GM23338 (cell line): ENCODE measurements around the gene DAAM2. TPM values are rescaled to one million over a fixed set of nuclear protein-coding genes. Genes with fewer than 3 reads are reported as not detected.

Experiments used
- ATAC-seq: fragments of 200-7000 bp; cut with Tn5 transposase; 3 replicates; pipeline ENCODE4 v1.9.1; 2020
- DNase-seq: peaks from one replicate; pipeline ENCODE4 v3.0.0-alpha.2; 2015; ENCODE audit warnings: low spot score
- H2AFZ ChIP-seq: fragments of 200-600 bp; sonication (generic); 2 replicates; pipeline ENCODE4 v1.8.0; 2016; ENCODE audit warnings: antibody characterized with exemption, mild to moderate bottlenecking, moderate library complexity
- H3F3A ChIP-seq: fragments of 200-600 bp; sonication (generic); replicated peaks from 2 replicates; pipeline ENCODE4 v1.8.0; 2017; ENCODE audit warnings: antibody characterized with exemption, mixed run types, low read depth
- H3K27ac ChIP-seq: fragments of 200-600 bp; sonication (generic); 2 replicates; pipeline ENCODE4 v1.6.1; 2016; ENCODE audit warnings: low read depth
- H3K27me3 ChIP-seq: fragments of 200-600 bp; sonication (generic); 2 replicates; pipeline ENCODE4 v1.8.0; 2016; ENCODE audit warnings: mild to moderate bottlenecking, mixed run types, moderate library complexity; ENCODE audit not compliant: insufficient read depth
- H3K36me3 ChIP-seq: fragments of 200-600 bp; sonication (generic); 2 replicates; pipeline ENCODE4 v1.8.0; 2016; ENCODE audit warnings: mild to moderate bottlenecking; ENCODE audit not compliant: insufficient read depth
- H3K4me1 ChIP-seq: fragments of 200-600 bp; sonication (generic); 2 replicates; pipeline ENCODE4 v1.8.0; 2016; ENCODE audit warnings: mild to moderate bottlenecking, moderate library complexity; ENCODE audit not compliant: insufficient read depth
- H3K4me2 ChIP-seq: fragments of 200-600 bp; sonication (generic); 2 replicates; pipeline ENCODE4 v1.7.1; 2017; ENCODE audit warnings: mixed run types
- H3K4me3 ChIP-seq: fragments of 200-600 bp; sonication (generic); 2 replicates; pipeline ENCODE4 v1.6.1; 2016; ENCODE audit warnings: mixed run types
- H3K79me2 ChIP-seq: fragments of 200-600 bp; sonication (generic); replicated peaks from 2 replicates; pipeline ENCODE4 v1.8.0; 2017; ENCODE audit warnings: mild to moderate bottlenecking; ENCODE audit not compliant: insufficient read depth
- H3K9me2 ChIP-seq: fragments of 200-600 bp; sonication (generic); 2 replicates; pipeline ENCODE4 v1.8.0; 2017; ENCODE audit not compliant: insufficient read depth
- H4K20me1 ChIP-seq: fragments of 200-600 bp; sonication (generic); replicated peaks from 2 replicates; pipeline ENCODE4 v1.8.0; 2017; ENCODE audit warnings: mild to moderate bottlenecking; ENCODE audit not compliant: insufficient read depth
- H3K27ac Mint-ChIP-seq: 2 replicates; pipeline ENCODE4 v1.8.0; 2020; ENCODE audit warnings: inconsistent platforms, mild to moderate bottlenecking, moderate library complexity, mixed read lengths
- H3K27me3 Mint-ChIP-seq: 3 replicates; pipeline ENCODE4 v1.8.0; 2022; ENCODE audit warnings: low read depth, mild to moderate bottlenecking, moderate library complexity, mixed read lengths, inconsistent platforms; ENCODE audit not compliant: insufficient read depth, poor library complexity
- H3K36me3 Mint-ChIP-seq: 3 replicates; pipeline ENCODE4 v1.8.0; 2021; ENCODE audit warnings: low read depth, mild to moderate bottlenecking, inconsistent platforms, moderate library complexity, mixed read lengths
- H3K4me1 Mint-ChIP-seq: 3 replicates; pipeline ENCODE4 v1.8.0; 2020; ENCODE audit warnings: mild to moderate bottlenecking, inconsistent platforms, mixed read lengths
- H3K4me3 Mint-ChIP-seq: 3 replicates; pipeline ENCODE4 v1.8.0; 2021; ENCODE audit warnings: moderate library complexity, mild to moderate bottlenecking, inconsistent platforms, mixed read lengths
- H3K9me3 Mint-ChIP-seq: 3 replicates; pipeline ENCODE4 v1.8.0; 2020; ENCODE audit warnings: moderate library complexity, mild to moderate bottlenecking, inconsistent platforms, mixed read lengths
- CREB1 ChIP-seq: fragments of 250-450 bp; sonication (Bioruptor Pico); IDR thresholded peaks from 2 replicates; pipeline ENCODE4 v1.5.0; 2020; ENCODE audit warnings: low read depth, mild to moderate bottlenecking, moderate library complexity
- EZH2 ChIP-seq: fragments of 200-600 bp; sonication (generic); IDR thresholded peaks from one replicate; pipeline ENCODE4 v1.8.0; 2017; ENCODE audit warnings: antibody characterized with exemption, mild to moderate bottlenecking, low read depth; ENCODE audit not compliant: unreplicated experiment
- EZH2phosphoT487 ChIP-seq: fragments of 200-600 bp; sonication (generic); IDR thresholded peaks from one replicate; pipeline ENCODE4 v1.8.1; 2018; ENCODE audit warnings: antibody characterized with exemption; ENCODE audit not compliant: unreplicated experiment
- STAT1 ChIP-seq: IDR thresholded peaks from one replicate; pipeline ENCODE4 v1.6.1; 2016; ENCODE audit warnings: antibody characterized with exemption; ENCODE audit not compliant: unreplicated experiment
- ZNF114 ChIP-seq: fragments of 250-450 bp; sonication (Bioruptor Pico); IDR thresholded peaks from 2 replicates; pipeline ENCODE4 v1.5.0; 2020; ENCODE audit warnings: mild to moderate bottlenecking, moderate library complexity
- ZNF331 ChIP-seq: fragments of 250-450 bp; sonication (Bioruptor Pico); IDR thresholded peaks from 2 replicates; pipeline ENCODE4 v1.5.0; 2020; ENCODE audit warnings: low read depth, mild to moderate bottlenecking, moderate library complexity
- polyA plus RNA-seq: library from polyadenylated mRNA; unstranded; fragments of >200 nt; fragmentation: Nextera tagmentation; extraction: Ambion mirVana; gene quantifications from 2 replicates; pipeline ENCODE4 v1.2.1, GENCODE V29; 2016
- total RNA-seq: library from RNA; depleted of rRNA; stranded (reverse); fragments of >200 nt; shearing (Covaris generic); gene quantifications from 2 replicates; pipeline ENCODE4 v1.2.3, GENCODE V29; 2014
- TF ChIP-seq, protein P1 (sequence below): fragments of 250-450 bp; sonication (Bioruptor Pico); IDR thresholded peaks from 2 replicates; pipeline ENCODE4 v1.5.0; 2020; ENCODE audit warnings: mild to moderate bottlenecking, moderate library complexity
- TF ChIP-seq, protein P2 (sequence below), 2 experiments: fragments of 200-600 bp in 1 of 2; sonication (generic) in 1 of 2; conservative IDR thresholded peaks; 2 replicates each; pipeline versions ENCODE4 v1.5.1 to v1.6.1; 2016 to 2017; ENCODE audit warnings: antibody characterized with exemption in 2 of 2, low read depth in 2 of 2, mild to moderate bottlenecking in 2 of 2, moderate library complexity in 1 of 2
- TF ChIP-seq, protein P3 (sequence below): IDR thresholded peaks from 2 replicates; pipeline ENCODE4 v1.6.1; 2016; ENCODE audit warnings: antibody characterized with exemption
- TF ChIP-seq, protein P4 (sequence below): IDR thresholded peaks from one replicate; pipeline ENCODE4 v1.6.1; 2018; ENCODE audit warnings: antibody characterized with exemption; ENCODE audit not compliant: unreplicated experiment

The DAAM2 gene
- total and polyA plus RNA-seq, 2 experiments from 2014 or later = 1.4 to 4.9 TPM

DNA sequence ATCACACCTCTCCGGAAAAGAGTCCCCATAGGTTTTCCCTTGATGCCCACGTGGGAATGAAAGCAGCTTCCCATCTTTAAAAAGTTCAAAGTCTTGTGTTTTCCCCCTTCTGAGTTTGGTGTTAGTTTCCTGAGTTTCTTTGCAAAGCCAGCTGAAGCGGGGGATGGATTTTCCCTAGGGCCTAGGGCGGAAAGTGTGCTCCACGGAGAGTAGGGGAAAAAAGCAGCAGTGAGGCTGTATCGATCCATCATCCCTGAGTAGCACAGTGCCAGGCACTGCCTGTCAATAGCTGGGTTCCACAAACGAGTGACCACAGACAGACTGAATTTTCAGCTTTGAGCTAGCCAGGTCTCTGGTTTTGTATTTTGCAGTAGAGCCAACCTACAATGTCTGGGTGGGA lies 1.3 kb downstream of the DAAM2 start (continued):
- TF ChIP-seq, protein P1, sequence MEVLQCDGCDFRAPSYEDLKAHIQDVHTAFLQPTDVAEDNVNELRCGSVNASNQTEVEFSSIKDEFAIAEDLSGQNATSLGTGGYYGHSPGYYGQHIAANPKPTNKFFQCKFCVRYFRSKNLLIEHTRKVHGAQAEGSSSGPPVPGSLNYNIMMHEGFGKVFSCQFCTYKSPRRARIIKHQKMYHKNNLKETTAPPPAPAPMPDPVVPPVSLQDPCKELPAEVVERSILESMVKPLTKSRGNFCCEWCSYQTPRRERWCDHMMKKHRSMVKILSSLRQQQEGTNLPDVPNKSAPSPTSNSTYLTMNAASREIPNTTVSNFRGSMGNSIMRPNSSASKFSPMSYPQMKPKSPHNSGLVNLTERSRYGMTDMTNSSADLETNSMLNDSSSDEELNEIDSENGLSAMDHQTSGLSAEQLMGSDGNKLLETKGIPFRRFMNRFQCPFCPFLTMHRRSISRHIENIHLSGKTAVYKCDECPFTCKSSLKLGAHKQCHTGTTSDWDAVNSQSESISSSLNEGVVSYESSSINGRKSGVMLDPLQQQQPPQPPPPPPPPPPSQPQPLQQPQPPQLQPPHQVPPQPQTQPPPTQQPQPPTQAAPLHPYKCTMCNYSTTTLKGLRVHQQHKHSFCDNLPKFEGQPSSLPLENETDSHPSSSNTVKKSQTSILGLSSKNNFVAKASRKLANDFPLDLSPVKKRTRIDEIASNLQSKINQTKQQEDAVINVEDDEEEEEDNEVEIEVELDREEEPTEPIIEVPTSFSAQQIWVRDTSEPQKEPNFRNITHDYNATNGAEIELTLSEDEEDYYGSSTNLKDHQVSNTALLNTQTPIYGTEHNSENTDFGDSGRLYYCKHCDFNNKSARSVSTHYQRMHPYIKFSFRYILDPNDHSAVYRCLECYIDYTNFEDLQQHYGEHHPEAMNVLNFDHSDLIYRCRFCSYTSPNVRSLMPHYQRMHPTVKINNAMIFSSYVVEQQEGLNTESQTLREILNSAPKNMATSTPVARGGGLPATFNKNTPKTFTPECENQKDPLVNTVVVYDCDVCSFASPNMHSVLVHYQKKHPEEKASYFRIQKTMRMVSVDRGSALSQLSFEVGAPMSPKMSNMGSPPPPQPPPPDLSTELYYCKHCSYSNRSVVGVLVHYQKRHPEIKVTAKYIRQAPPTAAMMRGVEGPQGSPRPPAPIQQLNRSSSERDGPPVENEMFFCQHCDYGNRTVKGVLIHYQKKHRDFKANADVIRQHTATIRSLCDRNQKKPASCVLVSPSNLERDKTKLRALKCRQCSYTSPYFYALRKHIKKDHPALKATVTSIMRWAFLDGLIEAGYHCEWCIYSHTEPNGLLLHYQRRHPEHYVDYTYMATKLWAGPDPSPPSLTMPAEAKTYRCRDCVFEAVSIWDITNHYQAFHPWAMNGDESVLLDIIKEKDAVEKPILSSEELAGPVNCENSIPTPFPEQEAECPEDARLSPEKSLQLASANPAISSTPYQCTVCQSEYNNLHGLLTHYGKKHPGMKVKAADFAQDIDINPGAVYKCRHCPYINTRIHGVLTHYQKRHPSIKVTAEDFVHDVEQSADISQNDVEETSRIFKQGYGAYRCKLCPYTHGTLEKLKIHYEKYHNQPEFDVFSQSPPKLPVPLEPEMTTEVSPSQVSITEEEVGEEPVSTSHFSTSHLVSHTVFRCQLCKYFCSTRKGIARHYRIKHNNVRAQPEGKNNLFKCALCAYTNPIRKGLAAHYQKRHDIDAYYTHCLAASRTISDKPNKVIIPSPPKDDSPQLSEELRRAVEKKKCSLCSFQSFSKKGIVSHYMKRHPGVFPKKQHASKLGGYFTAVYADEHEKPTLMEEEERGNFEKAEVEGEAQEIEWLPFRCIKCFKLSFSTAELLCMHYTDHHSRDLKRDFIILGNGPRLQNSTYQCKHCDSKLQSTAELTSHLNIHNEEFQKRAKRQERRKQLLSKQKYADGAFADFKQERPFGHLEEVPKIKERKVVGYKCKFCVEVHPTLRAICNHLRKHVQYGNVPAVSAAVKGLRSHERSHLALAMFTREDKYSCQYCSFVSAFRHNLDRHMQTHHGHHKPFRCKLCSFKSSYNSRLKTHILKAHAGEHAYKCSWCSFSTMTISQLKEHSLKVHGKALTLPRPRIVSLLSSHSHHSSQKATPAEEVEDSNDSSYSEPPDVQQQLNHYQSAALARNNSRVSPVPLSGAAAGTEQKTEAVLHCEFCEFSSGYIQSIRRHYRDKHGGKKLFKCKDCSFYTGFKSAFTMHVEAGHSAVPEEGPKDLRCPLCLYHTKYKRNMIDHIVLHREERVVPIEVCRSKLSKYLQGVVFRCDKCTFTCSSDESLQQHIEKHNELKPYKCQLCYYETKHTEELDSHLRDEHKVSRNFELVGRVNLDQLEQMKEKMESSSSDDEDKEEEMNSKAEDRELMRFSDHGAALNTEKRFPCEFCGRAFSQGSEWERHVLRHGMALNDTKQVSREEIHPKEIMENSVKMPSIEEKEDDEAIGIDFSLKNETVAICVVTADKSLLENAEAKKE (CRISPR knock-in tag) = no peak
- TF ChIP-seq, protein P2, sequence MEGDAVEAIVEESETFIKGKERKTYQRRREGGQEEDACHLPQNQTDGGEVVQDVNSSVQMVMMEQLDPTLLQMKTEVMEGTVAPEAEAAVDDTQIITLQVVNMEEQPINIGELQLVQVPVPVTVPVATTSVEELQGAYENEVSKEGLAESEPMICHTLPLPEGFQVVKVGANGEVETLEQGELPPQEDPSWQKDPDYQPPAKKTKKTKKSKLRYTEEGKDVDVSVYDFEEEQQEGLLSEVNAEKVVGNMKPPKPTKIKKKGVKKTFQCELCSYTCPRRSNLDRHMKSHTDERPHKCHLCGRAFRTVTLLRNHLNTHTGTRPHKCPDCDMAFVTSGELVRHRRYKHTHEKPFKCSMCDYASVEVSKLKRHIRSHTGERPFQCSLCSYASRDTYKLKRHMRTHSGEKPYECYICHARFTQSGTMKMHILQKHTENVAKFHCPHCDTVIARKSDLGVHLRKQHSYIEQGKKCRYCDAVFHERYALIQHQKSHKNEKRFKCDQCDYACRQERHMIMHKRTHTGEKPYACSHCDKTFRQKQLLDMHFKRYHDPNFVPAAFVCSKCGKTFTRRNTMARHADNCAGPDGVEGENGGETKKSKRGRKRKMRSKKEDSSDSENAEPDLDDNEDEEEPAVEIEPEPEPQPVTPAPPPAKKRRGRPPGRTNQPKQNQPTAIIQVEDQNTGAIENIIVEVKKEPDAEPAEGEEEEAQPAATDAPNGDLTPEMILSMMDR (conservative IDR thresholded peaks at IDR 0.05; ENCODE audit: low read depth in 2 of 2) = no peak
- no peak for TF ChIP-seq EZH2

GRCh38 chr6:39794231-39794630 lies 2.1 kb downstream of the DAAM2 start:
- no peak overlapping the region for H3K4me3 Mint-ChIP-seq
- H3K27me3 ChIP-seq = peaks cover 20% of the 10 kb centered on the region
- peak; percentile 8; the same call in 2 of the 3 replicates for ATAC-seq
- no peak overlapping the region for H3K27ac ChIP-seq
- TF ChIP-seq ZNF114 (no peak), ZNF331 (CRISPR knock-in tag) (no peak), CREB1 (no peak), EZH2phosphoT487 (no peak), STAT1 (no peak)
- TF ChIP-seq, protein P3, sequence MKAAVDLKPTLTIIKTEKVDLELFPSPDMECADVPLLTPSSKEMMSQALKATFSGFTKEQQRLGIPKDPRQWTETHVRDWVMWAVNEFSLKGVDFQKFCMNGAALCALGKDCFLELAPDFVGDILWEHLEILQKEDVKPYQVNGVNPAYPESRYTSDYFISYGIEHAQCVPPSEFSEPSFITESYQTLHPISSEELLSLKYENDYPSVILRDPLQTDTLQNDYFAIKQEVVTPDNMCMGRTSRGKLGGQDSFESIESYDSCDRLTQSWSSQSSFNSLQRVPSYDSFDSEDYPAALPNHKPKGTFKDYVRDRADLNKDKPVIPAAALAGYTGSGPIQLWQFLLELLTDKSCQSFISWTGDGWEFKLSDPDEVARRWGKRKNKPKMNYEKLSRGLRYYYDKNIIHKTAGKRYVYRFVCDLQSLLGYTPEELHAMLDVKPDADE = no peak
- TF ChIP-seq, protein P4, sequence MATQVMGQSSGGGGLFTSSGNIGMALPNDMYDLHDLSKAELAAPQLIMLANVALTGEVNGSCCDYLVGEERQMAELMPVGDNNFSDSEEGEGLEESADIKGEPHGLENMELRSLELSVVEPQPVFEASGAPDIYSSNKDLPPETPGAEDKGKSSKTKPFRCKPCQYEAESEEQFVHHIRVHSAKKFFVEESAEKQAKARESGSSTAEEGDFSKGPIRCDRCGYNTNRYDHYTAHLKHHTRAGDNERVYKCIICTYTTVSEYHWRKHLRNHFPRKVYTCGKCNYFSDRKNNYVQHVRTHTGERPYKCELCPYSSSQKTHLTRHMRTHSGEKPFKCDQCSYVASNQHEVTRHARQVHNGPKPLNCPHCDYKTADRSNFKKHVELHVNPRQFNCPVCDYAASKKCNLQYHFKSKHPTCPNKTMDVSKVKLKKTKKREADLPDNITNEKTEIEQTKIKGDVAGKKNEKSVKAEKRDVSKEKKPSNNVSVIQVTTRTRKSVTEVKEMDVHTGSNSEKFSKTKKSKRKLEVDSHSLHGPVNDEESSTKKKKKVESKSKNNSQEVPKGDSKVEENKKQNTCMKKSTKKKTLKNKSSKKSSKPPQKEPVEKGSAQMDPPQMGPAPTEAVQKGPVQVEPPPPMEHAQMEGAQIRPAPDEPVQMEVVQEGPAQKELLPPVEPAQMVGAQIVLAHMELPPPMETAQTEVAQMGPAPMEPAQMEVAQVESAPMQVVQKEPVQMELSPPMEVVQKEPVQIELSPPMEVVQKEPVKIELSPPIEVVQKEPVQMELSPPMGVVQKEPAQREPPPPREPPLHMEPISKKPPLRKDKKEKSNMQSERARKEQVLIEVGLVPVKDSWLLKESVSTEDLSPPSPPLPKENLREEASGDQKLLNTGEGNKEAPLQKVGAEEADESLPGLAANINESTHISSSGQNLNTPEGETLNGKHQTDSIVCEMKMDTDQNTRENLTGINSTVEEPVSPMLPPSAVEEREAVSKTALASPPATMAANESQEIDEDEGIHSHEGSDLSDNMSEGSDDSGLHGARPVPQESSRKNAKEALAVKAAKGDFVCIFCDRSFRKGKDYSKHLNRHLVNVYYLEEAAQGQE = no peak
- no peak for DNase-seq
- no peaks in the 10 kb centered on the region for H3K9me3 Mint-ChIP-seq
- H3F3A ChIP-seq = no peaks in the 10 kb centered on the region
- no peaks in the 10 kb centered on the region for H3K36me3 Mint-ChIP-seq
- H3K4me1 Mint-ChIP-seq = peaks cover 30% of the 10 kb centered on the region
- no peaks in the 10 kb centered on the region; the same call in 1 of the 2 replicates for H4K20me1 ChIP-seq
- peaks cover 19% of the 10 kb centered on the region for H3K27me3 Mint-ChIP-seq
- H3K27ac Mint-ChIP-seq = no peak overlapping the region
- peaks cover 6% of the 10 kb centered on the region; the same call in 1 of the 2 replicates for H3K9me2 ChIP-seq
- no peak overlapping the region for H3K4me3 ChIP-seq
- 0 out of 2 replicates have a peak overlapping the region, but pooled peaks have one; percentile 52 for H2AFZ ChIP-seq
- no peaks in the 10 kb centered on the region for H3K36me3 ChIP-seq
- no peak overlapping the region for H3K4me2 ChIP-seq
- H3K4me1 ChIP-seq = peaks cover 24% of the 10 kb centered on the region
- no peaks in the 10 kb centered on the region for H3K79me2 ChIP-seq
